Liver (tissue), 9 donors: ENCODE results near the gene CDH13. TPM values are rescaled to one million over a fixed set of nuclear protein-coding genes. Genes with fewer than 3 reads are reported as not detected.

Source experiments
- DNase-seq: peaks from one replicate; pipeline ENCODE4 v3.0.0-alpha.2; 2017; ENCODE audit warnings: low spot score
- H3K27ac ChIP-seq, 2 donors: one replicate each; pipeline ENCODE4 v1.7.0; 2013; ENCODE audit warnings: inconsistent platforms in 2 of 2, low read length in 2 of 2, control low read depth in 1 of 2, low read depth in 1 of 2, mild to moderate bottlenecking in 1 of 2
- H3K27me3 ChIP-seq, 4 donors: one replicate each; pipeline versions ENCODE4 v1.6.1 to v1.7.0; 2013; ENCODE audit warnings: low read length in 3 of 4, inconsistent platforms in 1 of 4, mild to moderate bottlenecking in 1 of 4, moderate library complexity in 1 of 4; ENCODE audit not compliant: control insufficient read depth in 4 of 4, insufficient read depth in 4 of 4
- H3K36me3 ChIP-seq, 4 donors: one replicate each; pipeline versions ENCODE4 v1.6.1 to v1.7.0; 2013; ENCODE audit warnings: low read length in 3 of 4, mild to moderate bottlenecking in 3 of 4, low read depth in 1 of 4, moderate library complexity in 1 of 4; ENCODE audit not compliant: control insufficient read depth in 4 of 4, insufficient read depth in 3 of 4
- H3K4me1 ChIP-seq, 4 donors: one replicate each; pipeline versions ENCODE4 v1.6.1 to v1.7.0; 2013; ENCODE audit warnings: low read length in 3 of 4, mild to moderate bottlenecking in 3 of 4, moderate library complexity in 1 of 4; ENCODE audit not compliant: control insufficient read depth in 4 of 4, insufficient read depth in 4 of 4
- H3K4me3 ChIP-seq, 3 donors: one replicate each; pipeline versions ENCODE4 v1.6.1 to v1.7.0; 2013; ENCODE audit warnings: low read length in 3 of 3, control low read depth in 1 of 3, low read depth in 1 of 3, mild to moderate bottlenecking in 1 of 3
- H3K9ac ChIP-seq, 2 donors: one replicate each; pipeline ENCODE4 v1.7.0; 2013; ENCODE audit warnings: low read length in 2 of 2, mild to moderate bottlenecking in 2 of 2, moderate library complexity in 2 of 2, control low read depth in 1 of 2, low read depth in 1 of 2
- H3K9me3 ChIP-seq, 4 donors: one replicate each; pipeline versions ENCODE4 v1.6.1 to v1.7.0; 2013; ENCODE audit warnings: low read length in 3 of 4; ENCODE audit not compliant: control insufficient read depth in 4 of 4
- ATF3 ChIP-seq: IDR thresholded peaks from 2 replicates; pipeline ENCODE4 v1.6.1; 2016; ENCODE audit warnings: antibody characterized with exemption
- CTCF ChIP-seq: fragments of 150-350 bp; IDR thresholded peaks from 2 replicates; pipeline ENCODE4 v1.5.1; 2017; ENCODE audit warnings: improper control_type of control experiment, low read depth, low read length; ENCODE audit not compliant: missing input control
- EGR1 ChIP-seq, 2 donors: IDR thresholded peaks; 2 replicates each; pipeline ENCODE4 v1.6.1; 2016 to 2018; ENCODE audit warnings: antibody characterized with exemption in 2 of 2, low read depth in 2 of 2
- FOXA1 ChIP-seq: IDR thresholded peaks from 2 replicates; pipeline ENCODE4 v1.6.1; 2016; ENCODE audit warnings: antibody characterized with exemption
- FOXA2 ChIP-seq: IDR thresholded peaks from 2 replicates; pipeline ENCODE4 v1.6.1; 2016; ENCODE audit warnings: antibody characterized with exemption
- GABPA ChIP-seq, 2 donors: IDR thresholded peaks in 1 of 2; conservative IDR thresholded peaks in 1 of 2; 2 replicates each; pipeline ENCODE4 v1.6.1; 2016; ENCODE audit warnings: antibody characterized with exemption in 2 of 2, mild to moderate bottlenecking in 1 of 2, moderate library complexity in 1 of 2
- HNF4G ChIP-seq: IDR thresholded peaks from 2 replicates; pipeline ENCODE4 v1.6.1; 2016; ENCODE audit warnings: antibody characterized with exemption
- JUND ChIP-seq, 2 donors: IDR thresholded peaks; 2 replicates each; pipeline ENCODE4 v1.6.1; 2016; ENCODE audit warnings: antibody characterized with exemption in 2 of 2
- MAX ChIP-seq: IDR thresholded peaks from 2 replicates; pipeline ENCODE4 v1.6.1; 2016; ENCODE audit warnings: antibody characterized with exemption
- NR2F2 ChIP-seq: IDR thresholded peaks from 2 replicates; pipeline ENCODE4 v1.6.1; 2016; ENCODE audit warnings: antibody characterized with exemption
- RAD21 ChIP-seq, 2 donors: IDR thresholded peaks; 2 replicates each; pipeline ENCODE4 v1.6.1; 2016; ENCODE audit warnings: antibody characterized with exemption in 2 of 2, mild to moderate bottlenecking in 2 of 2
- REST ChIP-seq: IDR thresholded peaks from 2 replicates; pipeline ENCODE4 v1.6.1; 2016; ENCODE audit warnings: antibody characterized with exemption, mild to moderate bottlenecking
- RXRA ChIP-seq, 2 donors: IDR thresholded peaks; 2 replicates each; pipeline ENCODE4 v1.6.1; 2017 to 2018; ENCODE audit warnings: antibody characterized with exemption in 2 of 2, mild to moderate bottlenecking in 1 of 2
- SP1 ChIP-seq: IDR thresholded peaks from 2 replicates; pipeline ENCODE4 v1.6.1; 2018; ENCODE audit warnings: antibody characterized with exemption, mild to moderate bottlenecking
- TAF1 ChIP-seq: conservative IDR thresholded peaks from 2 replicates; pipeline ENCODE4 v1.6.1; 2016; ENCODE audit warnings: antibody characterized with exemption, mild to moderate bottlenecking
- ZBTB33 ChIP-seq: IDR thresholded peaks from 2 replicates; pipeline ENCODE4 v1.6.1; 2016; ENCODE audit warnings: antibody characterized with exemption
- WGBS: extraction: QIAGEN DNeasy Blood & Tissue Kit; methylation state at CpG from one replicate; pipeline ENCODE4 v1.1.7; 2013; 5-methylcytosine and 5-hydroxymethylcytosine counted together
- polyA plus RNA-seq, 2 donors: library from polyadenylated mRNA; stranded (reverse) in 1 of 2; unstranded in 1 of 2; fragments of 200-250 nt in 1 of 2; fragments of >200 nt in 1 of 2; fragmentation: Nextera tagmentation in 1 of 2; extraction: Ambion mirVana in 1 of 2; gene quantifications; one replicate each; pipeline versions ENCODE4 v1.2.1 to v1.2.3, GENCODE V29; 2013 to 2015
- total RNA-seq, 2 donors: library from RNA; depleted of rRNA; stranded (reverse); fragments of >200 nt; gene quantifications; one replicate each; pipeline ENCODE4 v1.2.3, GENCODE V29; 2014
- donor health status: healthy.
- donor health status: healthy.
- donor health status: healthy.
- donor health status: healthy.
- donor health status: healthy.

CDH13 gene
- total and polyA plus RNA-seq, 4 donors: 0.21 to 1.5 (median 0.58) TPM

GRCh38 chr16:83722456-83723183 lies 1095.9 kb downstream of the CDH13 start:
- no peak overlapping the region for H3K4me3 ChIP-seq
- H3K9ac ChIP-seq: no peak overlapping the region
- H3K9me3 ChIP-seq: no peaks in the 10 kb centered on the region
- H3K27ac ChIP-seq: no peak overlapping the region
- DNase-seq: no peak
- H3K27me3 ChIP-seq: no peaks in the 10 kb centered on the region
- 65% methylated on average over 6 of the region's 6 CpGs for WGBS
- no peaks in the 10 kb centered on the region for H3K4me1 ChIP-seq
- no peaks in the 10 kb centered on the region for H3K36me3 ChIP-seq
- TF ChIP-seq JUND (IDR thresholded peaks at IDR 0.05) (no peak), GABPA (IDR thresholded peaks at IDR 0.05 in 1 of 2, conservative IDR thresholded peaks at IDR 0.05 in 1 of 2) (no peak)

GRCh38 chr16:83723244-83723643 lies 1096.5 kb downstream of the CDH13 start:
- no peak overlapping the region for H3K27ac ChIP-seq
- TF ChIP-seq CTCF (no peak), HNF4G (no peak), EGR1 (IDR thresholded peaks at IDR 0.05; ENCODE audit: low read depth in 2 of 2) (no peak), TAF1 (no peak), FOXA1 (no peak), REST (no peak)
- H3K4me3 ChIP-seq: no peak overlapping the region
- no peaks in the 10 kb centered on the region for H3K27me3 ChIP-seq
- H3K9ac ChIP-seq: no peak overlapping the region
- whole genome bisulfite sequencing: 56% methylated on average over 3 of the region's 3 CpGs
- no peaks in the 10 kb centered on the region for H3K36me3 ChIP-seq
- DNase-seq: no peak
- H3K4me1 ChIP-seq: no peaks in the 10 kb centered on the region
- H3K9me3 ChIP-seq: no peaks in the 10 kb centered on the region

GRCh38 chr16:83723901-83724300 lies 1097.1 kb downstream of the CDH13 start:
- Histone ChIP-seq H3K36me3 (no peaks in the 10 kb centered on the region), H3K9ac (no peak overlapping the region), H3K4me3 (no peak overlapping the region), H3K9me3 (peaks cover 0 to 3% (median 1%) of the 10 kb centered on the region in 4 donors), H3K27ac (no peak overlapping the region), H3K4me1 (no peaks in the 10 kb centered on the region), H3K27me3 (no peaks in the 10 kb centered on the region)
- 86% methylated on average over 2 of the region's 2 CpGs for WGBS
- DNase-seq: no peak
- TF ChIP-seq GABPA (IDR thresholded peaks at IDR 0.05 in 1 of 2, conservative IDR thresholded peaks at IDR 0.05 in 1 of 2) (no peak), RXRA (IDR thresholded peaks at IDR 0.05) (no peak), FOXA2 (no peak), REST (no peak), HNF4G (no peak), RAD21 (IDR thresholded peaks at IDR 0.05) (no peak), FOXA1 (no peak), ZBTB33 (no peak), MAX (no peak), NR2F2 (no peak), ATF3 (no peak), SP1 (no peak)
